ENCODE data around the gene MUC20.
"Not testable (repeated sequence)": the region's sequence is repeated elsewhere in the genome, so short reads cannot be mapped to it uniquely, and the experiment has no call there.

MUC20 gene

GRCh38 chr3:195720831-195721506 lies at the start of gene MUC20:
MUC20 (plus strand) TSS chr3:195720978; CDS start chr3:195721008, 30 bp downstream.
- DNase-seq = not testable (repeated sequence)

GRCh38 chr3:195671283-195671682 lies 49.5 kb upstream of the MUC20 start:
- DNase-seq = not testable (repeated sequence)

- DNase-seq = not testable (repeated sequence)
Observed at GRCh38 chr3:195673711-195674110, 47.1 kb upstream of the MUC20 start.

GRCh38 chr3:195678391-195679015 lies 42.3 kb upstream of the MUC20 start:
- DNase-seq = not testable (repeated sequence)

- not testable (repeated sequence) for DNase-seq
Observed at GRCh38 chr3:195680690-195681089, 40.1 kb upstream of the MUC20 start.

GRCh38 chr3:195681458-195682103 lies 39.2 kb upstream of the MUC20 start:
- not testable (repeated sequence) for DNase-seq

GRCh38 chr3:195682104-195682742 lies 38.6 kb upstream of the MUC20 start:
- not testable (repeated sequence) for DNase-seq

- DNase-seq = not testable (repeated sequence)
Observed at GRCh38 chr3:195683722-195684526, 36.9 kb upstream of the MUC20 start.

GRCh38 chr3:195684527-195685257 lies 36.1 kb upstream of the MUC20 start:
- not testable (repeated sequence) for DNase-seq

- DNase-seq = not testable (repeated sequence)
Observed at GRCh38 chr3:195686537-195687208, 34.1 kb upstream of the MUC20 start.

- DNase-seq = not testable (repeated sequence)
Observed at GRCh38 chr3:195687209-195687760, 33.5 kb upstream of the MUC20 start.

GRCh38 chr3:195688471-195689183 lies 32.2 kb upstream of the MUC20 start:
- DNase-seq = not testable (repeated sequence)

GRCh38 chr3:195689184-195690070 lies 31.4 kb upstream of the MUC20 start:
- not testable (repeated sequence) for DNase-seq

GRCh38 chr3:195690951-195691350 lies 29.8 kb upstream of the MUC20 start:
- DNase-seq = no peak

GRCh38 chr3:195691596-195692353 lies 29.0 kb upstream of the MUC20 start:
- not testable (repeated sequence) for DNase-seq

- DNase-seq = no peak
Observed at GRCh38 chr3:195692354-195692685, 28.5 kb upstream of the MUC20 start.

GRCh38 chr3:195692781-195693427 lies 27.9 kb upstream of the MUC20 start:
- DNase-seq = no peak
